GM23248 (cell line): ENCODE data around the gene PSME3IP1. TPM values are rescaled to one million over a fixed set of nuclear protein-coding genes. Genes with fewer than 3 reads are reported as not detected.

ENCODE experiments used
- DNase-seq: peaks from one replicate; pipeline ENCODE4 v3.0.0-alpha.2; 2015
- H2AFZ ChIP-seq: fragments of 200-600 bp; sonication (generic); 2 replicates; pipeline ENCODE4 v1.6.1; 2016; ENCODE audit warnings: antibody characterized with exemption
- H3F3A ChIP-seq: fragments of 200-600 bp; sonication (generic); 2 replicates; pipeline ENCODE4 v1.6.1; 2016; ENCODE audit warnings: mild to moderate bottlenecking, antibody characterized with exemption, mixed run types; ENCODE audit not compliant: insufficient read depth
- H3K27ac ChIP-seq: fragments of 200-600 bp; sonication (generic); 2 replicates; pipeline ENCODE4 v1.5.1; 2016; ENCODE audit warnings: mild to moderate bottlenecking
- H3K27me3 ChIP-seq: fragments of 200-600 bp; sonication (generic); replicated peaks from 2 replicates; pipeline ENCODE4 v1.6.1; 2016; ENCODE audit warnings: mild to moderate bottlenecking; ENCODE audit not compliant: insufficient read depth
- H3K36me3 ChIP-seq: fragments of 200-600 bp; sonication (generic); 2 replicates; pipeline ENCODE4 v1.6.1; 2016; ENCODE audit warnings: low read depth, mild to moderate bottlenecking
- H3K4me1 ChIP-seq: fragments of 200-600 bp; sonication (generic); 2 replicates; pipeline ENCODE4 v1.6.1; 2016; ENCODE audit warnings: mild to moderate bottlenecking; ENCODE audit not compliant: insufficient read depth
- H3K4me2 ChIP-seq: fragments of 200-600 bp; sonication (generic); one replicate; pipeline ENCODE4 v1.6.1; 2016; ENCODE audit warnings: mild to moderate bottlenecking; ENCODE audit not compliant: unreplicated experiment
- H3K4me3 ChIP-seq: fragments of 200-600 bp; sonication (generic); 2 replicates; pipeline ENCODE4 v1.5.1; 2016; ENCODE audit warnings: mild to moderate bottlenecking
- H3K79me2 ChIP-seq: fragments of 200-600 bp; sonication (generic); 2 replicates; pipeline ENCODE4 v1.6.1; 2016; ENCODE audit warnings: mild to moderate bottlenecking; ENCODE audit not compliant: insufficient read depth
- H3K9ac ChIP-seq: fragments of 200-600 bp; sonication (generic); 2 replicates; pipeline ENCODE4 v1.6.1; 2016; ENCODE audit warnings: mild to moderate bottlenecking
- H3K9me2 ChIP-seq: fragments of 200-600 bp; sonication (generic); 2 replicates; pipeline ENCODE4 v1.6.1; 2016; ENCODE audit warnings: mixed run types, mild to moderate bottlenecking, moderate library complexity; ENCODE audit not compliant: insufficient read depth
- H3K9me3 ChIP-seq: fragments of 200-600 bp; sonication (generic); one replicate; pipeline ENCODE4 v1.6.1; 2017; ENCODE audit warnings: low read depth
- H4K20me1 ChIP-seq: fragments of 200-600 bp; sonication (generic); 2 replicates; pipeline ENCODE4 v1.6.0; 2016; ENCODE audit not compliant: insufficient read depth
- EZH2 ChIP-seq: fragments of 200-600 bp; sonication (generic); IDR thresholded peaks from 2 replicates; pipeline ENCODE4 v1.6.1; 2018; ENCODE audit warnings: antibody characterized with exemption, mild to moderate bottlenecking; ENCODE audit not compliant: insufficient read depth, poor library complexity, severe bottlenecking
- EZH2phosphoT487 ChIP-seq: fragments of 200-600 bp; sonication (generic); IDR thresholded peaks from 2 replicates; pipeline ENCODE4 v1.6.1; 2018; ENCODE audit warnings: antibody characterized with exemption, moderate library complexity, mild to moderate bottlenecking, low read depth; ENCODE audit not compliant: insufficient read depth
- WGBS, 2 experiments: methylation state at CpG; one replicate each; pipeline ENCODE4 v1.1.6; 2015 to 2017; ENCODE audit warnings: low lambda C conversion rate in 2 of 2, low coverage in 1 of 2; ENCODE audit errors: missing lambda C conversion rate in 2 of 2; 5-methylcytosine and 5-hydroxymethylcytosine counted together
- in situ Hi-C: fragments of 300-500 bp; cut with MboI; formaldehyde crosslinking; loops from 2 replicates; pipeline ENCODE4 v1.15.0; 2020
- polyA plus RNA-seq: library from polyadenylated mRNA; unstranded; fragments of >200 nt; fragmentation: Nextera tagmentation; extraction: Ambion mirVana; gene quantifications from 2 replicates; pipeline ENCODE4 v1.2.1, GENCODE V29; 2016
- total RNA-seq: library from RNA; depleted of rRNA; stranded (reverse); fragments of >200 nt; shearing (Covaris generic); gene quantifications from 2 replicates; pipeline ENCODE4 v1.2.3, GENCODE V29; 2014

The PSME3IP1 gene
- total and polyA plus RNA-seq, 2 experiments from 2014 or later: 42.2 to 58.9 TPM

DNA sequence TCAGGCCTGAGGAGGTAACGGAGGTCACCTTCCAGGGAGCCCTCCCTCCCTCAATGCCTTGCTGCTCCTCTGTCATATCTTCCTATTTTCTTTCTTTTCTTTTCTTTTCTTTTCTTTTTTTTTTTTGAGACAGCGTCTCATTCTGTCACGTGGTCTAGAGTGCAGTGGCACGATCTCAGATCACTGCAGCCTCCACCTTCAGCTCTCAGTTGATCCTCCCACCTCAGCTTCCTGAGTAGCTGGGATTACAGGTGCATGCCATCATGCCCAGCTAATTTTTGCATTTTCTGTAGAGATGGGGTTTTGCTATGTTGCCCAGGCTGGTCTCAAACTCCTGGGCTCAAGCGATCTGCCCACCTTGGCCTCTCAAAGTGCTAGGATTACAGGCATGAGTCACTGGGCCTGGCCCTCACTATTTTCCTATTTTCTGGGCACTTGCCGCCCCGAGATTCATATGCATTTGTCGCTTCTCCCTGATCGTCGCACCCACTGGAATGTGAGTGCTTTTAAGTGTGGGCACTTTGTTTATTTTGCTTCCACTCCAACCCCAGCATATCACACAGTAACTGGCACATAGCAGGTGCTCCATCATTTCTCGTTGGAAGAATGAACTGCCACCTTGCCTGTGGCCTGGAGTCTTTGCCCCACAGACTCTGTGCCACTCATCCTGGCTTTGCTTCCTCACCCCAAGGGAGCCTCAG lies 61.7 kb downstream of the PSME3IP1 start:
- H3K79me2 ChIP-seq: no peaks in the 10 kb centered on the region
- no peaks in the 10 kb centered on the region for H3K9me3 ChIP-seq
- no peaks in the 10 kb centered on the region for H3K4me1 ChIP-seq
- H3K4me2 ChIP-seq: no peak overlapping the region
- H2AFZ ChIP-seq: no peak overlapping the region
- no peak overlapping the region for H3K27ac ChIP-seq
- TF ChIP-seq EZH2phosphoT487 (no peak), EZH2 (no peak)
- no peaks in the 10 kb centered on the region for H3F3A ChIP-seq
- H3K36me3 ChIP-seq: no peaks in the 10 kb centered on the region
- no peaks in the 10 kb centered on the region for H3K9me2 ChIP-seq
- in situ Hi-C loops: no loop called here
- 93% methylated on average over 11 of the region's 11 CpGs for whole genome bisulfite sequencing, 2 experiments
- no peak overlapping the region for H3K4me3 ChIP-seq
- DNase-seq: no peak
- H3K27me3 ChIP-seq: no peaks in the 10 kb centered on the region
- H4K20me1 ChIP-seq: no peaks in the 10 kb centered on the region
- no peak overlapping the region for H3K9ac ChIP-seq

DNA sequence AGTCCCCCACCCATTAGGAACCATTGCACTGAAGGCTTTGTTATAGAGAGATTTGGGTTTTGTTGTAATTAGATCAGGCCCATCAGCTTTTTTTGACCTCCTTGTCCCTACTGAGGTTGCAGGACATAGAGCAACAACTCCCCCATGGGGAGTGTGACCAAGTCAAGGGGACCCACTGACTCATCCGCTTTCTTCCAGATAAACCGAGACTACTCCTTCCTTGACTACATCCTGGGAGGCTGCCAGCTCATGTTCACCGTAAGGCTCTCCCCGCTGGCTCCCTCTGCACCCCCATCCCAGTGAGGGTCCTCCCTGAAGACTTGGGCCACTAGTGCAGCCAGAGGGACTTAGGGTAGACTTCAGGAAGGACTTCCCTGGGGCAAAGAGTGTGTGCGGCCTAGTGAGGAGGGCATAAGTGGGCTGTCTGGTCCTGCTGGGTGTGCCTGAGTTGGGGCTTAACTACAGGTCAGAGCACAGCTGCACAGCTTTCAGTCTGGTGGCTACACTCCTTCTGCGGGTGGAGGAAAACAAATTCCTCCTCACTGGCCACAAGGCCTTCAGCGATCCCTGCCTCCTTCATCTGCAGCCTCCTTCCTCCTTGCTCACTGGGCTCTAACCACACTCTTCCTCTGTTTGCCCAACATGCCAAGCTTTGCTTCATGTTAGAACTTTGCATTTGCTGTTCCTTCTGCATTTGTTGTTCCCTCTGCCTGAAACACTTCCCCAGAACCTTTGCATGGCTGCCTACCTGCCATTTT lies 62.4 kb downstream of the PSME3IP1 start:
- no peak overlapping the region for H3K9ac ChIP-seq
- H3K4me1 ChIP-seq: no peaks in the 10 kb centered on the region
- no peak overlapping the region for H3K4me3 ChIP-seq
- H3K36me3 ChIP-seq: no peaks in the 10 kb centered on the region
- H3K79me2 ChIP-seq: no peaks in the 10 kb centered on the region
- H4K20me1 ChIP-seq: no peaks in the 10 kb centered on the region
- H3F3A ChIP-seq: no peaks in the 10 kb centered on the region
- WGBS, 2 experiments: 93 to 96% methylated on average over 7 of the region's 7 CpGs
- no peak for TF ChIP-seq EZH2phosphoT487
- TF ChIP-seq EZH2: no peak
- H3K4me2 ChIP-seq: no peak overlapping the region
- no peak overlapping the region for H2AFZ ChIP-seq
- H3K27me3 ChIP-seq: no peaks in the 10 kb centered on the region
- H3K9me2 ChIP-seq: no peaks in the 10 kb centered on the region
- no peak overlapping the region for H3K27ac ChIP-seq
- no peaks in the 10 kb centered on the region for H3K9me3 ChIP-seq
- in situ Hi-C loops: no loop called here
- no peak for DNase-seq

DNA sequence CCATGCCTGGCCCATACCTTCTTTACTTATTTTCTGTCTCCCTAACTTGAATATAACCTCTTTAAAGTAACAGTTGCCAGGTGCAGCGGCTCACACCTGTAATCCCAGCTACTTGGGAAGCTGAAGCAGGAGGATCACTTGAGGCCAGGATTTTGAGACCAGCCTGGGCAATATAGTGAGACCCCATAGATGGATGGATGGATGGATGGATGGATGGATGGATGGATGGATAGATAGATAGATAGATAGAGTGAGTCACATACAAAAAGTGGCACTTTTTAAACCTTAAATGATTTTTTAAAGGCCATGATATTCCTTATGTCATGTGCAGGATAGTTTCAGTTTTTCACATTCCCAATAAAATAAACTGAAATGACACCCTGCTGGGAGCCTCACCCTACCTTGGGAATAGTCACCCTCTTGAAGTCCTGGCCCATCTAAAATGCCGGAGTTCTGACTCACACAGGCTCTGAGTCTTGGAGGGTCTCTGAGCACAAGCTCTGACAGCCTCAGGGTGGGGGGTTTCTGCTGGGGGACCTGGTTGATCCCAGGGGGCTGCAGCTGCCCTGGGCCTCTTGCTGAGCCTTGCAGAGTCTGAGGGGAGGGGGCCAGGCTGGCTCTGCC lies 67.3 kb downstream of the PSME3IP1 start:
- no peaks in the 10 kb centered on the region for H3K79me2 ChIP-seq
- H3K27ac ChIP-seq: no peak overlapping the region
- no peaks in the 10 kb centered on the region for H3K9me3 ChIP-seq
- TF ChIP-seq EZH2: no peak
- TF ChIP-seq EZH2phosphoT487: no peak
- no peaks in the 10 kb centered on the region for H3K36me3 ChIP-seq
- no peaks in the 10 kb centered on the region for H4K20me1 ChIP-seq
- no peaks in the 10 kb centered on the region for H3F3A ChIP-seq
- no peaks in the 10 kb centered on the region for H3K4me1 ChIP-seq
- H3K4me3 ChIP-seq: no peak overlapping the region
- no peak overlapping the region for H3K4me2 ChIP-seq
- H3K27me3 ChIP-seq: no peaks in the 10 kb centered on the region
- WGBS, 2 experiments: 95 to 100% methylated on average over 2 of the region's 2 CpGs
- in situ Hi-C loops: no loop called here
- no peaks in the 10 kb centered on the region for H3K9me2 ChIP-seq
- H2AFZ ChIP-seq: no peak overlapping the region
- no peak overlapping the region for H3K9ac ChIP-seq
- no peak for DNase-seq

DNA sequence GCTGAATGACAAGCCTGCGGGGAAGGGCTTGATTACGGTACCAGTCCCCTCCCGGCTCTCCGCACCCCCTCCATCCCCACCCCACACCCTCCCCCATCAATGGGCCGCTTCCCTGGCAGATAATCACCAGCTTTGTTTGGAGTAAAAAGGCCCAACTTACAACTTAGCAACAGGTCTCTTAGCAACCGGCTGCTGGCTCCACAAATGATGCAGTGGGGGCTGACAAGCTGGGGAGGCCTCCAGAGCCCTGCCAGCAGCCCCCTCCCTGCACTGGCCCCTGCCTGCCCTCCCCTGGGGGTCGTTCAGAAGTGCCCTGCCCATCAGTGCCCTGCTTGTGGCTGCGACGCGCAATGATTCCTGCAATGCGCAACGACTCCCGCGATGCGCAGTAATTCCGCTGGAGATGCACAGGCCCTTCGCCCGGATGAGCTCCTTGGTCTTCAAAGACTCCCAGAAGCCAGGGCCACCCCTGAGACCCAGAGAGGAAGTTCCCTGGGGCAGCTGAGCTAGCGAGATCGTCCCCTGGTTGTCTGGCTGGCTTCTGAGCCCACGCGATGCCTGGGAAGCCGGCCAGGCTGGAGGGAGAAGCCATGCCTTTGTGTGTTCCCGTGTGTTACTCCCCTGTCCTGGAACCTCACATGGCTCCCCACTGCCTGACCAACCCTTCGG lies 70.2 kb downstream of the PSME3IP1 start:
- no peak for DNase-seq
- Histone ChIP-seq H3F3A (no peaks in the 10 kb centered on the region), H3K79me2 (no peaks in the 10 kb centered on the region), H3K4me2 (no peak overlapping the region), H3K27me3 (no peaks in the 10 kb centered on the region), H3K4me3 (no peak overlapping the region), H3K9me2 (no peaks in the 10 kb centered on the region), H3K27ac (no peak overlapping the region), H3K9ac (no peak overlapping the region), H3K9me3 (no peaks in the 10 kb centered on the region), H4K20me1 (no peaks in the 10 kb centered on the region), H2AFZ (no peak overlapping the region), H3K36me3 (no peaks in the 10 kb centered on the region), H3K4me1 (no peaks in the 10 kb centered on the region)
- TF ChIP-seq EZH2: no peak
- in situ Hi-C loops: no loop called here
- 86 to 87% methylated on average over 24 to 25 of the region's 25 CpGs for WGBS, 2 experiments
